ENCODE measurements around the gene TMEM53.

Gene TMEM53

DNA sequence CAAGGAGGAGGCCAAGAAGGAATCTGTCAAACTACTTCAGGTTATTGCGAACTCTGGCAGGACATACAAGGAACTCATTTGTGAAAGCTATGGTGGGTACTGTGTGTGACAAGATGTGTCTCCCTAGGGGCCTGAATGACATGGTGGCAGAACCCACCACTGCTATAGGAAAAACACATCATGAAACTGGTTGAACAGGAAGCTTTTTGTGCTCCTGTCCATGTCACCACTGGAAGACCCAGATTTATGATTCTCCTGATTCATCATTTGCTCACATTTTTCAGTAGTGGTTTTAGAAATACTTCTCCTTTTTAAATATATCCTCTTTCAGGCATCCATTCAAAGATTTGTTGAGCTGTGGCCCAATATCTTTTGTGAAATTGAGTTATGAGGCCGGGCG is 23.9 kb upstream of the TMEM53 start:
- no peak overlapping the region for H3K27ac ChIP-seq (ENCODE audit: low read depth, low read length)
- no peaks in the 10 kb centered on the region for H3K9me3 ChIP-seq (ENCODE audit: control insufficient read depth in 1 of 2, low read length in 2 of 2)
- no peak overlapping the region for H3K4me3 ChIP-seq (ENCODE audit: low read depth in 1 of 2, low read length in 2 of 2)
- H3K36me3 ChIP-seq (ENCODE audit: control insufficient read depth in 1 of 2, insufficient read depth in 2 of 2, low read length in 2 of 2) = no peaks in the 10 kb centered on the region
- H3K27me3 ChIP-seq (ENCODE audit: control insufficient read depth in 1 of 2, insufficient read depth in 2 of 2, low read length in 2 of 2) = no peaks in the 10 kb centered on the region
- peaks cover 0 to 6% of the 10 kb centered on the region in 2 donors for H3K4me1 ChIP-seq (ENCODE audit: control insufficient read depth in 1 of 2, insufficient read depth in 2 of 2, low read length in 2 of 2)
- H3K9ac ChIP-seq (ENCODE audit: low read depth in 1 of 2, low read length in 2 of 2) = no peak overlapping the region

GRCh38 chr1:44696789-44697345 is 22.6 kb upstream of the TMEM53 start:
- Histone ChIP-seq H3K36me3 (ENCODE audit: control insufficient read depth in 1 of 2, insufficient read depth in 2 of 2, low read length in 2 of 2) (no peaks in the 10 kb centered on the region), H3K27me3 (ENCODE audit: control insufficient read depth in 1 of 2, insufficient read depth in 2 of 2, low read length in 2 of 2) (no peaks in the 10 kb centered on the region), H3K9ac (ENCODE audit: low read depth in 1 of 2, low read length in 2 of 2) (no peak overlapping the region), H3K4me1 (ENCODE audit: control insufficient read depth in 1 of 2, insufficient read depth in 2 of 2, low read length in 2 of 2) (peaks cover 0 to 3% of the 10 kb centered on the region in 2 donors), H3K27ac (ENCODE audit: low read depth, low read length) (no peak overlapping the region), H3K9me3 (ENCODE audit: control insufficient read depth in 1 of 2, low read length in 2 of 2) (no peaks in the 10 kb centered on the region), H3K4me3 (ENCODE audit: low read depth in 1 of 2, low read length in 2 of 2) (no peak overlapping the region)

- no peak overlapping the region for H3K9ac ChIP-seq (ENCODE audit: low read depth in 1 of 2, low read length in 2 of 2)
- no peaks in the 10 kb centered on the region for H3K9me3 ChIP-seq (ENCODE audit: control insufficient read depth in 1 of 2, low read length in 2 of 2)
- H3K27ac ChIP-seq (ENCODE audit: low read depth, low read length) = no peak overlapping the region
- no peaks in the 10 kb centered on the region for H3K36me3 ChIP-seq (ENCODE audit: control insufficient read depth in 1 of 2, insufficient read depth in 2 of 2, low read length in 2 of 2)
- H3K4me1 ChIP-seq (ENCODE audit: control insufficient read depth in 1 of 2, insufficient read depth in 2 of 2, low read length in 2 of 2) = no peaks in the 10 kb centered on the region
- H3K4me3 ChIP-seq (ENCODE audit: low read depth in 1 of 2, low read length in 2 of 2) = no peak overlapping the region
- no peaks in the 10 kb centered on the region for H3K27me3 ChIP-seq (ENCODE audit: control insufficient read depth in 1 of 2, insufficient read depth in 2 of 2, low read length in 2 of 2)
These were observed 21.8 kb upstream of the TMEM53 start for GRCh38 chr1:44696101-44696500.

- Histone ChIP-seq H3K4me1 (ENCODE audit: control insufficient read depth in 1 of 2, insufficient read depth in 2 of 2, low read length in 2 of 2) (no peaks in the 10 kb centered on the region), H3K4me3 (ENCODE audit: low read depth in 1 of 2, low read length in 2 of 2) (no peak overlapping the region), H3K27ac (ENCODE audit: low read depth, low read length) (no peak overlapping the region), H3K9ac (ENCODE audit: low read depth in 1 of 2, low read length in 2 of 2) (no peak overlapping the region), H3K36me3 (ENCODE audit: control insufficient read depth in 1 of 2, insufficient read depth in 2 of 2, low read length in 2 of 2) (no peaks in the 10 kb centered on the region), H3K27me3 (ENCODE audit: control insufficient read depth in 1 of 2, insufficient read depth in 2 of 2, low read length in 2 of 2) (no peaks in the 10 kb centered on the region), H3K9me3 (ENCODE audit: control insufficient read depth in 1 of 2, low read length in 2 of 2) (no peaks in the 10 kb centered on the region)
These were observed 21.4 kb upstream of the TMEM53 start for GRCh38 chr1:44695671-44696070.

GRCh38 chr1:44694863-44695478 is 20.7 kb upstream of the TMEM53 start:
- no peaks in the 10 kb centered on the region for H3K9me3 ChIP-seq (ENCODE audit: control insufficient read depth in 1 of 2, low read length in 2 of 2)

DNA sequence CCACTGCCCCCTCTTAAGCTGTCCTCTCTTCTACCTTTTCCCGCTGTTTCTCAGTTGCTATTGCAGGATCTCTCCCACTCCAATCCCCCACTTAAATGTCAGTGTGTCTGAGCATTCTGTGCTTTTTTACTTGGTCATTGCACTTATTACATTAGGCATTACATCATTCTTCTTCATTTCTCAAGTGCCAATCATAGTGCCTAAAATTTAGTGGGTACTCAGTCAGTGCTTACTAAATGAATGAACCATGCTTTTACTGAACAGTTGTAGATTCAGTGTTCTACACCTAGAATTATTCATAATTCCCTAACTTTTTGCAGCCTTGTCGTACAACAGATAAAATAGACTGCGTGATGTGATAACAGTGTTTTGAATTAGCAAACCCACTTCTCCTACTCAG is 19.6 kb upstream of the TMEM53 start:
- no peaks in the 10 kb centered on the region for H3K9me3 ChIP-seq (ENCODE audit: control insufficient read depth in 1 of 2, low read length in 2 of 2)
- no peak overlapping the region for H3K9ac ChIP-seq (ENCODE audit: low read depth in 1 of 2, low read length in 2 of 2)
- no peak overlapping the region for H3K4me3 ChIP-seq (ENCODE audit: low read depth in 1 of 2, low read length in 2 of 2)
- H3K27me3 ChIP-seq (ENCODE audit: control insufficient read depth in 1 of 2, insufficient read depth in 2 of 2, low read length in 2 of 2) = no peaks in the 10 kb centered on the region
- no peak overlapping the region for H3K27ac ChIP-seq (ENCODE audit: low read depth, low read length)
- H3K36me3 ChIP-seq (ENCODE audit: control insufficient read depth in 1 of 2, insufficient read depth in 2 of 2, low read length in 2 of 2) = no peaks in the 10 kb centered on the region
- peaks cover 0 to 2% of the 10 kb centered on the region in 2 donors for H3K4me1 ChIP-seq (ENCODE audit: control insufficient read depth in 1 of 2, insufficient read depth in 2 of 2, low read length in 2 of 2)

More at GRCh38 chr1:44694863-44695478, 20.7 kb upstream of the TMEM53 start:
- Histone ChIP-seq H3K36me3 (ENCODE audit: control insufficient read depth in 1 of 2, insufficient read depth in 2 of 2, low read length in 2 of 2) (no peaks in the 10 kb centered on the region), H3K27ac (ENCODE audit: low read depth, low read length) (no peak overlapping the region), H3K4me3 (ENCODE audit: low read depth in 1 of 2, low read length in 2 of 2) (no peak overlapping the region), H3K4me1 (ENCODE audit: control insufficient read depth in 1 of 2, insufficient read depth in 2 of 2, low read length in 2 of 2) (no peaks in the 10 kb centered on the region), H3K27me3 (ENCODE audit: control insufficient read depth in 1 of 2, insufficient read depth in 2 of 2, low read length in 2 of 2) (no peaks in the 10 kb centered on the region), H3K9ac (ENCODE audit: low read depth in 1 of 2, low read length in 2 of 2) (no peak overlapping the region)

GRCh38 chr1:44693159-44693558 is 18.9 kb upstream of the TMEM53 start:
- H3K27ac ChIP-seq (ENCODE audit: low read depth, low read length) = no peak overlapping the region
- H3K36me3 ChIP-seq (ENCODE audit: control insufficient read depth in 1 of 2, insufficient read depth in 2 of 2, low read length in 2 of 2) = no peaks in the 10 kb centered on the region
- H3K4me3 ChIP-seq (ENCODE audit: low read depth in 1 of 2, low read length in 2 of 2) = no peak overlapping the region
- H3K27me3 ChIP-seq (ENCODE audit: control insufficient read depth in 1 of 2, insufficient read depth in 2 of 2, low read length in 2 of 2) = no peaks in the 10 kb centered on the region
- H3K9ac ChIP-seq (ENCODE audit: low read depth in 1 of 2, low read length in 2 of 2) = no peak overlapping the region
- H3K9me3 ChIP-seq (ENCODE audit: control insufficient read depth in 1 of 2, low read length in 2 of 2) = no peaks in the 10 kb centered on the region
- H3K4me1 ChIP-seq (ENCODE audit: control insufficient read depth in 1 of 2, insufficient read depth in 2 of 2, low read length in 2 of 2) = peaks cover 0 to 4% of the 10 kb centered on the region in 2 donors

DNA sequence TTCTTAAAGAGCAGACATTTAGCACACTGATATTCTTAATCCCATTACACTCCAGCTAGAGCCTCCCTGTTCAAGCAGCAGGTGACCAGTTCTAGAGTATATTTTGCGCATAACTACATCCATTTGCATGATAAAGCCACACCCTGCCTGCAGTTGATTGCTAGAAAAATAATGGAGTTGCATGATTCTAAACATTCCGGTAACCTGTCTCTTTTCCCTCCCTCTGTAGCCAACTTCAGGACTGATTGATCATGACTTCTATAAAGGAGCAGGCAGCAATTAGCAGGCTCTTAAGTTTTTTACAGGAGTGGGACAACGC is 15.1 kb upstream of the TMEM53 start:
- H3K27me3 ChIP-seq (ENCODE audit: control insufficient read depth in 1 of 2, insufficient read depth in 2 of 2, low read length in 2 of 2) = no peaks in the 10 kb centered on the region
- H3K27ac ChIP-seq (ENCODE audit: low read depth, low read length) = no peak overlapping the region
- no peak overlapping the region for H3K4me3 ChIP-seq (ENCODE audit: low read depth in 1 of 2, low read length in 2 of 2)
- H3K9ac ChIP-seq (ENCODE audit: low read depth in 1 of 2, low read length in 2 of 2) = no peak overlapping the region
- H3K4me1 ChIP-seq (ENCODE audit: control insufficient read depth in 1 of 2, insufficient read depth in 2 of 2, low read length in 2 of 2) = peaks cover 0 to 4% of the 10 kb centered on the region in 2 donors
- no peaks in the 10 kb centered on the region for H3K36me3 ChIP-seq (ENCODE audit: control insufficient read depth in 1 of 2, insufficient read depth in 2 of 2, low read length in 2 of 2)
- H3K9me3 ChIP-seq (ENCODE audit: control insufficient read depth in 1 of 2, low read length in 2 of 2) = no peaks in the 10 kb centered on the region

- Histone ChIP-seq H3K4me3 (ENCODE audit: low read depth in 1 of 2, low read length in 2 of 2) (no peak overlapping the region), H3K36me3 (ENCODE audit: control insufficient read depth in 1 of 2, insufficient read depth in 2 of 2, low read length in 2 of 2) (no peaks in the 10 kb centered on the region), H3K4me1 (ENCODE audit: control insufficient read depth in 1 of 2, insufficient read depth in 2 of 2, low read length in 2 of 2) (peaks cover 0 to 4% of the 10 kb centered on the region in 2 donors), H3K27me3 (ENCODE audit: control insufficient read depth in 1 of 2, insufficient read depth in 2 of 2, low read length in 2 of 2) (no peaks in the 10 kb centered on the region), H3K9ac (ENCODE audit: low read depth in 1 of 2, low read length in 2 of 2) (no peak overlapping the region), H3K27ac (ENCODE audit: low read depth, low read length) (no peak overlapping the region), H3K9me3 (ENCODE audit: control insufficient read depth in 1 of 2, low read length in 2 of 2) (no peaks in the 10 kb centered on the region)
These were observed 14.6 kb upstream of the TMEM53 start for GRCh38 chr1:44688760-44689446.

- no peaks in the 10 kb centered on the region for H3K36me3 ChIP-seq (ENCODE audit: control insufficient read depth in 1 of 2, insufficient read depth in 2 of 2, low read length in 2 of 2)
- no peaks in the 10 kb centered on the region for H3K27me3 ChIP-seq (ENCODE audit: control insufficient read depth in 1 of 2, insufficient read depth in 2 of 2, low read length in 2 of 2)
- no peak overlapping the region for H3K27ac ChIP-seq (ENCODE audit: low read depth, low read length)
- no peak overlapping the region for H3K4me3 ChIP-seq (ENCODE audit: low read depth in 1 of 2, low read length in 2 of 2)
- H3K9ac ChIP-seq (ENCODE audit: low read depth in 1 of 2, low read length in 2 of 2) = no peak overlapping the region
- H3K4me1 ChIP-seq (ENCODE audit: control insufficient read depth in 1 of 2, insufficient read depth in 2 of 2, low read length in 2 of 2) = peaks cover 11 to 12% of the 10 kb centered on the region in 2 donors
- no peaks in the 10 kb centered on the region for H3K9me3 ChIP-seq (ENCODE audit: control insufficient read depth in 1 of 2, low read length in 2 of 2)
These were observed 11.6 kb upstream of the TMEM53 start for GRCh38 chr1:44685881-44686280.
